Cerebellar nuclear complex (tissue), 1 donor: ENCODE data around the gene SETDB1.

Experiments
- DNase-seq, 2 experiments: peaks; one replicate each; lab custom pipeline; 2025; lab: John Stamatoyannopoulos, UW

The SETDB1 gene

GRCh38 chr1:150976401-150976821 lies 50.2 kb downstream of the SETDB1 start:
- DNase-seq: no peak

GRCh38 chr1:150976879-150977694 lies 50.9 kb downstream of the SETDB1 start:
- no peak for DNase-seq

DNA sequence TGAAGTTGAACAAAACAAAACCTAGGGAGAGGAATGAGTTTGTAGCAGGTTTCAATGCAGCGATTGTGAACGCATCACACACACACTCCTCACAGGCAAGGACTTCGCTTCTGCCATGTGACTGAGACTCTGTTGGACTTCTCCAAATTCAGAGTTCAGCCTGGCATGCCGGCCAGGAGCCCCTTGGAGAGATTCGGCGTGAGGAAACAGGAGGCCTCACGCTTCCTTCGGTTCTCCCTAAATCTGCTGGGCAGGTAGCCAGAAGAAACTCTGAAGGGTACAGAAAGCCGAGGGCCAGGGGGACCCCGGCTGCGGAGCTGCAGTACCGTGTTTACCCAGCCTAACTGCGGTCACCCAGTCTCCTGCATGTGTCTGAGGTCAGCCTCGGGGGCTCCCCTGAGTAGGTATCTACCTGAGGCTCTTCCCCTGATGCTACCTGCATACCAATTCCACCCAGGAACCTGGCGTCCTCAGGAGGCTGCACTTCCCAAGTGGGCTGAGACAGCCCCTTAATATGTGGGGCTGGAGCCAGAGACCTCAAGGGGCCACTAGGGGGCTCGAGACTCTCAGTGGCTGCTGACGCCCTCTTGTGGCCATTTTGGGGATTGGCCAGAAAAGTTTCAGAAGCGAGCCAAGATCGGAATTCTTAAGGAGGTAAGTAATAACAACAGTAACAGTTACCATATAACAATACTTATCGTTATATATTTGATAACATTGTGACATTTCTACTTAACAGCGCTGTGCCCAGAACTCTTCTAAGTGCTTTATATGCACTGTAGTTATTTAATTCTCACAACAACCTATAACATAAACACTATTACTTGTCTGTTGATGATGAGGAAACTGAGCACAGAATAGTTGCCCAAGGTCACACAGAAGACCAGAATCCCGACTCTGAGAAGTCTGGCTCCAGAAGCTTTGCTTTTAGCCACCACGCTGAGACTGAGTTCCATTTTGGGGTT lies 53.2 kb downstream of the SETDB1 start:
- peak in 1 of 2 experiments; percentile 71 for DNase-seq

DNA sequence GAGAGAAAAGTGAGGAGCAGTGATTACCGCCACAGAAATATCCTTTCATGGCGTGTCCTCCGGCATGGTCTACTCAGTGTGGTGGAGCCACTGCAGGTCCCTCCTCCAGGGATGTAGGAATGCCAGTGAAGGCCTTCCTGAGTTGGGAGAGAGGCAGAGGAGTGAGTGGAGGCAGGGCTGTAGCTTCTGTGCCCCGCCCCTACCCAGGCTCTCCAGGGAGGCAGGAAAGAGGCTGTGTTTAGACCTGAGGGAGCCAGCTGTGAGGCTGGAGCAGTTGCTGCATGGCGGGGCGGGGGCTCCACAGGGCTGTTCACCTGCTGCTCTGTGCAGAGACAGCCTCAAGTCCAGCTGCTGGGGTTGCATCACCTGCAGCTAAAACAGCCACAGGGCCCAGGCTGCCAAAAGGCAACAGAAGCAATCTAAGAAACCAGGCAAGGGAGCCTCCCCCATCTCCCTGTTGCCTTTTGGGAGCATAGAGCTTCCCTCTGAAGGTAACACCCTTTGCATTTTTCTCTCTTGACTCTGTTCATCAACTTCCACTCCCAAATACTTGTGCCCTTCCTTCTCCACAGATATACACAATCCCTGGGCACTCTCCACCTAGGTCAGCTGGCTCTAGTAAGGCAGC lies 55.1 kb downstream of the SETDB1 start:
- no peak for DNase-seq

- no peak for DNase-seq
These were observed 55.9 kb downstream of the SETDB1 start, which contains the start of gene ANXA9 for GRCh38 chr1:150981805-150982712. Gene ANXA9, plus strand, starts transcription at chr1:150982292. Its CDS starts 814 bp downstream, at chr1:150983106.

GRCh38 chr1:150985179-150985825 lies 59.1 kb downstream of the SETDB1 start:
- no peak for DNase-seq

GRCh38 chr1:150987924-150988323 lies 61.8 kb downstream of the SETDB1 start:
- DNase-seq: no peak

GRCh38 chr1:150992626-150993025 lies 66.5 kb downstream of the SETDB1 start:
- no peak for DNase-seq

DNA sequence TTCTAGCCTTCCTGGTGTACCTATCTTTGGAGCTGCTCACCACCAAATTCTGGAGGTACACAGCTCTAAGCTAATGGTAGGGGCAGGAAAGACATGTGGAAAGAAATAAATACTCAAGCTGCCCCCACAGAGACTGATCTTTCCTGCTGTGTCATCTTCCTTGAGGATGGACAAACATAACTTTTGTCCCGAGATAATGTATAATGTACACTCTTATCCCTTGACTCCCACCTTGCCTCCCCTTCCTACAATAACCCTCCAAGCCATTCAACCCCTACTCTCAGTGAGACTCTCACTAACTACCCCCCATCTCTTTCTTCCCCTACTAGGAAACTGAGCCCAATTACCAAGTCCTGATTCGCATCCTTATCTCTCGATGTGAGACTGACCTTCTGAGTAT lies 68.1 kb downstream of the SETDB1 start:
- DNase-seq: no peak

GRCh38 chr1:150995460-150995859 lies 69.3 kb downstream of the SETDB1 start:
- no peak for DNase-seq

GRCh38 chr1:150995896-150996295 lies 69.7 kb downstream of the SETDB1 start:
- DNase-seq: no peak

- DNase-seq: no peak
These were observed 71.1 kb downstream of the SETDB1 start for GRCh38 chr1:150997126-150997872.

DNA sequence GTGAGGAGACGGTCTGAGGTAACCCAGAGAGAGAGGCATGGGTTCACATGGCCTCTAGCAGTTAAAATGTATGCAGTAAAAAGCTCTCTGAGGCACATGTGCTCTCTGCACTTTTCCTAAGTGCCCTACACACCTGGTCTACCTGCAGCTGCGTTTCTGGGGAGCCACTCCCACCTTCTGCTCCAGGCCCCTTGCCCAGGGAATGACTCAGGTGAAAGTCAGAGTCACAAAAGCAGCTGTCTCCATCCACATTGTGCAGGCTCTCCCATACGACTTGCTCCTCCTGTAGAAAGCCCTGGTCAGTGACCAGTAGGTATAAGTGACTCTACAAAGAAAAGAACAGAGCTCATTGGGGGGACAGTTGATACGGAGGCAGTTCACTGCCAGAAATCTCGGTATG lies 71.8 kb downstream of the SETDB1 start:
- no peak for DNase-seq

GRCh38 chr1:150999051-150999674 lies 73.0 kb downstream of the SETDB1 start:
- DNase-seq: no peak

DNA sequence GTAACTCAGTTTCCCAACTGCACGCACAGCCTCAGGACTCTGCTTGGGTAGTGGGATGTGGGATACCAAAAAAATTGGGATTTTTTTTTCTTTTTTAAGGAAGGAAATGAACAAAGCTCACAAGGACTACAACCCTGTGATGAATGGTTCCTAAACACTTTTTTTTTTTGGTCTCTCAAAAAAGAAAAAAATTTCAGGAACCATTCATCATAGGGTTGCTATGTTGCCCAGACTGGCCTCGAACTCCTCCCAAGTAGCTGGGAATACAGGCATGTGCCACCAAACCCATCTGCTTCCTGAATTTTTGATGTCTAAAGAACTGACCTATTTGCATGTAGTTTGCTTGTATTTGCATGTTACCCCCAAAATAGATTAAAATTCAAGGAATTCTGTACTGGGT lies 73.8 kb downstream of the SETDB1 start:
- no peak for DNase-seq

DNA sequence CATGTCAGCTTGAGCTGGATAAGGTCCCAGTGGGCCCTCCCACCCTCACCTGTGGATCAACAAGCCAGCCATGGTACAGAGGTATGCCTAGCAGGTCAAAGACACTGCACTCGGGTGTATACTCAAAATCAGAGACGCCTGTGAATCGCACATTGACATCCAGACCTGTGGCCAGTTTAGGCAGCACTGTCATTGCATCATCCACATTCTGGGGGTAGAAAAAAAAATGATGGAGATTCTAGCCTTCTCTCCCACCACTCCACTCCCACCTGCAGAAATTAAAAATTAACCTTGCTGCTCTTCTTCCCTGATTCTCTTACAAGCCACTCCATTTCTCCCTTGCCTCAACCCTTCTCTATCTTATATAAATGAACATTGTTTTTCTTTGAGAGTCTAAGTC lies 74.2 kb downstream of the SETDB1 start:
- no peak for DNase-seq

GRCh38 chr1:151001602-151002001 lies 75.4 kb downstream of the SETDB1 start:
- DNase-seq: no peak

GRCh38 chr1:151002051-151002450 lies 75.9 kb downstream of the SETDB1 start:
- DNase-seq: no peak

- DNase-seq: no peak
These were observed 76.4 kb downstream of the SETDB1 start for GRCh38 chr1:151002611-151003010.
